Coronary artery (tissue), 2 donors: ENCODE data around the gene KITLG.

Source experiments
- DNase-seq: peaks from one replicate; pipeline ENCODE4 v3.0.0-alpha.2; 2017; ENCODE audit warnings: low spot score
- H3K27ac ChIP-seq, 2 donors: fragments of 200-600 bp; sonication (generic); one replicate each; pipeline ENCODE4 v1.5.1; 2016 to 2019
- H3K4me3 ChIP-seq: fragments of 200-600 bp; sonication (generic); 2 replicates; pipeline ENCODE4 v1.5.1; 2016; ENCODE audit warnings: mild to moderate bottlenecking, moderate library complexity
- CTCF ChIP-seq: fragments of 200-600 bp; sonication (generic); IDR thresholded peaks from one replicate; pipeline ENCODE4 v1.5.1; 2019; ENCODE audit warnings: antibody characterized with exemption

KITLG gene

GRCh38 chr12:88507270-88507669 lies 73.0 kb downstream of the KITLG start:
- DNase-seq = no peak
- Histone ChIP-seq H3K27ac (no peak overlapping the region), H3K4me3 (no peak overlapping the region)
- no peak for TF ChIP-seq CTCF

GRCh38 chr12:88505696-88506095 lies 74.6 kb downstream of the KITLG start:
- no peak overlapping the region for H3K27ac ChIP-seq
- DNase-seq = no peak
- H3K4me3 ChIP-seq = no peak overlapping the region
- no peak for TF ChIP-seq CTCF

GRCh38 chr12:88503281-88503703 lies 77.0 kb downstream of the KITLG start:
- H3K27ac ChIP-seq = no peak overlapping the region
- H3K4me3 ChIP-seq = no peak overlapping the region
- DNase-seq = no peak
- TF ChIP-seq CTCF = no peak

GRCh38 chr12:88501972-88502938 lies 78.0 kb downstream of the KITLG start:
- H3K4me3 ChIP-seq = no peak overlapping the region
- DNase-seq = no peak
- H3K27ac ChIP-seq = no peak overlapping the region
- no peak for TF ChIP-seq CTCF

GRCh38 chr12:88496891-88497371 lies 83.3 kb downstream of the KITLG start:
- H3K27ac ChIP-seq = no peak overlapping the region
- no peak for DNase-seq
- no peak for TF ChIP-seq CTCF
- no peak overlapping the region for H3K4me3 ChIP-seq

GRCh38 chr12:88496429-88496828 lies 83.8 kb downstream of the KITLG start:
- TF ChIP-seq CTCF = no peak
- H3K4me3 ChIP-seq = no peak overlapping the region
- no peak overlapping the region for H3K27ac ChIP-seq
- DNase-seq = no peak

- no peak for TF ChIP-seq CTCF
- H3K27ac ChIP-seq = no peak overlapping the region
- no peak for DNase-seq
- H3K4me3 ChIP-seq = no peak overlapping the region
Measured at GRCh38 chr12:88495031-88495430, 85.2 kb downstream of the KITLG start.
